ENCODE measurements around the gene CBX8. TPM values are rescaled to one million over a fixed set of nuclear protein-coding genes. Genes with fewer than 3 reads are reported as not detected.

Gene CBX8
- total and polyA plus RNA-seq, 2 of the 8 experiments (the other 6 are each of a cell fraction or from before 2014, with no cell fraction given): 0.09 to 2.1 TPM

- Histone ChIP-seq H2AK5ac (ENCODE audit: low read depth, low read length) (no peak overlapping the region), H3K23me2 (ENCODE audit: low read depth, low read length) (no peaks in the 10 kb centered on the region)
- FAIRE-seq: no peak
Measured at GRCh38 chr17:79760197-79760906, 36.5 kb downstream of the CBX8 start.

More at GRCh38 chr17:79760197-79760906, 36.5 kb downstream of the CBX8 start:
- no peak overlapping the region for H3K4me2 ChIP-seq (ENCODE audit: insufficient read depth in 1 of 2, low read depth in 2 of 2, low read length in 2 of 2)
- DNase-seq (ENCODE audit: low read depth in 1 of 2, low spot score in 2 of 2): no peak
- H3K4me3 ChIP-seq (ENCODE audit: extremely low read depth in 1 of 4, insufficient read depth in 2 of 4, low read depth in 3 of 4, low read length in 4 of 4): no peak overlapping the region
- H2BK120ac ChIP-seq (replicated peaks; ENCODE audit: low read depth, low read length): no peak overlapping the region
- H4K20me1 ChIP-seq (replicated peaks in 1 of 2; ENCODE audit: control insufficient read depth in 1 of 2, insufficient read depth in 2 of 2, low read length in 2 of 2): no peaks in the 10 kb centered on the region
- no peak overlapping the region for H3K4ac ChIP-seq (replicated peaks; ENCODE audit: insufficient read length, low read depth, low read length)
- H3K27me3 ChIP-seq (replicated peaks in 1 of 4; ENCODE audit: control insufficient read depth in 3 of 4, extremely low read depth in 1 of 4, insufficient read depth in 3 of 4, low read length in 3 of 4): no peaks in the 10 kb centered on the region; a peak in 1 of 7 replicates
- H2BK15ac ChIP-seq (ENCODE audit: low read length): 0 out of 2 replicates have a peak overlapping the region, but pooled peaks have one; percentile 90
- H4K8ac ChIP-seq (ENCODE audit: extremely low read depth, insufficient read depth, low read length): 0 out of 2 replicates have a peak overlapping the region, but pooled peaks have one; percentile 25
- peak overlapping the region; percentile 86 for H2BK5ac ChIP-seq (ENCODE audit: low read depth, low read length)
- peak overlapping the region; percentile 88 for H4K91ac ChIP-seq (replicated peaks; ENCODE audit: insufficient read length, low read length)
- no peaks in the 10 kb centered on the region for H3K9me3 ChIP-seq (ENCODE audit: insufficient read depth in 2 of 2, low read depth in 1 of 2, low read length in 1 of 2)
- H3K9ac ChIP-seq (replicated peaks in 1 of 4; ENCODE audit: extremely low read depth in 1 of 4, low read depth in 3 of 4, low read length in 3 of 4): no peak overlapping the region
- H3K23ac ChIP-seq (ENCODE audit: insufficient read length): no peak overlapping the region
- no peaks in the 10 kb centered on the region for H3K36me3 ChIP-seq (ENCODE audit: control insufficient read depth in 2 of 4, insufficient read depth in 4 of 4, low read length in 3 of 4)
- no peak overlapping the region for H2BK20ac ChIP-seq (ENCODE audit: low read length)
- no peak for TF ChIP-seq EGR1 (IDR thresholded peaks at IDR 0.05; ENCODE audit: borderline replicate concordance, low read depth, low read length)
- TF ChIP-seq GABPA (IDR thresholded peaks at IDR 0.05; ENCODE audit: borderline replicate concordance, insufficient read depth, low read length): no peak
- no peak for TF ChIP-seq RXRA (IDR thresholded peaks at IDR 0.05; ENCODE audit: insufficient read depth, low read depth, low read length)
- no peak for TF ChIP-seq MAFK (IDR thresholded peaks at IDR 0.05; ENCODE audit: low read depth, low read length)
- TF ChIP-seq CEBPB (IDR thresholded peaks at IDR 0.05; ENCODE audit: low read depth, low read length): no peak
- TF ChIP-seq CHD1 (IDR thresholded peaks at IDR 0.05; ENCODE audit: low read depth, low read length): no peak
- TF ChIP-seq SP2 (IDR thresholded peaks at IDR 0.05; ENCODE audit: low read length): no peak
- TF ChIP-seq, protein P1, sequence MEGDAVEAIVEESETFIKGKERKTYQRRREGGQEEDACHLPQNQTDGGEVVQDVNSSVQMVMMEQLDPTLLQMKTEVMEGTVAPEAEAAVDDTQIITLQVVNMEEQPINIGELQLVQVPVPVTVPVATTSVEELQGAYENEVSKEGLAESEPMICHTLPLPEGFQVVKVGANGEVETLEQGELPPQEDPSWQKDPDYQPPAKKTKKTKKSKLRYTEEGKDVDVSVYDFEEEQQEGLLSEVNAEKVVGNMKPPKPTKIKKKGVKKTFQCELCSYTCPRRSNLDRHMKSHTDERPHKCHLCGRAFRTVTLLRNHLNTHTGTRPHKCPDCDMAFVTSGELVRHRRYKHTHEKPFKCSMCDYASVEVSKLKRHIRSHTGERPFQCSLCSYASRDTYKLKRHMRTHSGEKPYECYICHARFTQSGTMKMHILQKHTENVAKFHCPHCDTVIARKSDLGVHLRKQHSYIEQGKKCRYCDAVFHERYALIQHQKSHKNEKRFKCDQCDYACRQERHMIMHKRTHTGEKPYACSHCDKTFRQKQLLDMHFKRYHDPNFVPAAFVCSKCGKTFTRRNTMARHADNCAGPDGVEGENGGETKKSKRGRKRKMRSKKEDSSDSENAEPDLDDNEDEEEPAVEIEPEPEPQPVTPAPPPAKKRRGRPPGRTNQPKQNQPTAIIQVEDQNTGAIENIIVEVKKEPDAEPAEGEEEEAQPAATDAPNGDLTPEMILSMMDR (IDR thresholded peaks at IDR 0.05; ENCODE audit: control extremely low read depth in 1 of 3, insufficient read depth in 1 of 3, low read depth in 1 of 3, low read length in 3 of 3): no peak
- TF ChIP-seq SIN3A (conservative IDR thresholded peaks at IDR 0.05 in 1 of 2, IDR thresholded peaks at IDR 0.05 in 1 of 2; ENCODE audit: low read depth in 1 of 2, low read length in 2 of 2): no peak
- no peak for TF ChIP-seq YY1 (IDR thresholded peaks at IDR 0.05; ENCODE audit: low read depth, low read length)
- H4K5ac ChIP-seq (ENCODE audit: insufficient read length, low read depth, low read length): peak overlapping the region; percentile 43
- POLR2A ChIA-PET (ENCODE audit: partially characterized antibody): interaction anchor here (1.3 to 2.5 kb wide), 3 partner anchors 17 to 26 kb away, joined by 3 to 7 read pairs (median 3); partner anchors contain the start of gene CBX2
- H3K14ac ChIP-seq (ENCODE audit: insufficient read length): no peak overlapping the region
- H3K27ac ChIP-seq (ENCODE audit: low read depth, low read length): no peak overlapping the region
- no peaks in the 10 kb centered on the region for H3K79me1 ChIP-seq (ENCODE audit: low read depth, low read length)
- H3K79me2 ChIP-seq (ENCODE audit: control insufficient read depth in 1 of 2, insufficient read depth in 2 of 2, low read length in 2 of 2): no peaks in the 10 kb centered on the region
- CTCF ChIA-PET (ENCODE audit: partially characterized antibody): interaction anchor here (1.0 to 1.9 kb wide), 4 partner anchors 9 to 18 kb away, joined by 3 to 7 read pairs (median 4); no protein-coding TSS in a partner anchor
- H3K18ac ChIP-seq (ENCODE audit: extremely low read depth, low read length): peak overlapping the region; percentile 40; the same call in 1 of the 2 replicates
- H2AFZ ChIP-seq (ENCODE audit: low read length): no peak overlapping the region
- no peak overlapping the region for H2BK12ac ChIP-seq (ENCODE audit: low read depth, low read length)
- WGBS, 2 experiments (ENCODE audit: extremely low coverage in 1 of 2, insufficient coverage in 1 of 2, insufficient read length in 1 of 2, insufficient replicate concordance in 2 of 2, low coverage in 1 of 2, low lambda C conversion rate in 2 of 2, missing lambda C conversion rate in 1 of 2): 89% methylated on average over 19 of the region's 21 CpGs; no CpG with 5 or more reads in 1 of the 2 experiments
- H3K4me1 ChIP-seq (replicated peaks in 1 of 4; ENCODE audit: control insufficient read depth in 3 of 4, insufficient read depth in 4 of 4, low read length in 3 of 4): no peaks in the 10 kb centered on the region; a peak in 1 of 7 replicates
- no peak overlapping the region for H3K56ac ChIP-seq (replicated peaks; ENCODE audit: insufficient read length, low read depth, low read length)

Measured in H1 (cell line).